ENCODE measurements around the gene IL13.

Gene IL13

DNA sequence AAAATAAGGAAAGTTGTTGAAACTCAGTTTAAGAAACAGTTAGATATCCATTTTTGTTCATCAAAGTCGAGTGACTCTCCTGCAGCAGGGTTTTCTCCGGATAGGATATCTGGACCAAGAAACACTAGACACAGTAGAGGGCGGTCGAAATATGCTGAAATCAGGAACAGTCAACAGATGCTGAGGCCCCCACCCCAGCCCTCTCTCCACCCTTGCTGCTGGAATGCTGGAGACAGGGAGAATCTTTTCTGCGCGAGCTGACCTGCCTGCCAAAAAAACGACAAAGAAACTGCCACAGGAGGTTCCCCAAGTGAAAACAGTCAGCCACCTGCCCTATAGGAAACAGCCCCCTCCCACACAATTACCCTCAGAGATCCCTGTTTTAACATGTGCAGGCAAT lies 4.3 kb upstream of the IL13 start:
- H3K27me3 ChIP-seq (ENCODE audit: control insufficient read depth in 2 of 2, insufficient read depth in 2 of 2, low read length in 2 of 2): peaks cover 14 to 24% of the 10 kb centered on the region in 2 donors
- H3K9me3 ChIP-seq (ENCODE audit: control insufficient read depth in 2 of 2, low read length in 2 of 2): no peaks in the 10 kb centered on the region
- no peaks in the 10 kb centered on the region for H3K36me3 ChIP-seq (ENCODE audit: control insufficient read depth in 2 of 2, insufficient read depth in 2 of 2, low read length in 2 of 2)
- no peak overlapping the region for H3K4me3 ChIP-seq (ENCODE audit: low read length in 2 of 2)
- peaks cover 0 to 4% of the 10 kb centered on the region in 2 donors for H3K4me1 ChIP-seq (ENCODE audit: control insufficient read depth in 2 of 2, insufficient read depth in 2 of 2, low read length in 2 of 2)
- H3K9ac ChIP-seq (ENCODE audit: low read depth in 1 of 2, low read length in 2 of 2): no peak overlapping the region
- H3K27ac ChIP-seq (ENCODE audit: low read depth in 2 of 2, low read length in 2 of 2): no peak overlapping the region

DNA sequence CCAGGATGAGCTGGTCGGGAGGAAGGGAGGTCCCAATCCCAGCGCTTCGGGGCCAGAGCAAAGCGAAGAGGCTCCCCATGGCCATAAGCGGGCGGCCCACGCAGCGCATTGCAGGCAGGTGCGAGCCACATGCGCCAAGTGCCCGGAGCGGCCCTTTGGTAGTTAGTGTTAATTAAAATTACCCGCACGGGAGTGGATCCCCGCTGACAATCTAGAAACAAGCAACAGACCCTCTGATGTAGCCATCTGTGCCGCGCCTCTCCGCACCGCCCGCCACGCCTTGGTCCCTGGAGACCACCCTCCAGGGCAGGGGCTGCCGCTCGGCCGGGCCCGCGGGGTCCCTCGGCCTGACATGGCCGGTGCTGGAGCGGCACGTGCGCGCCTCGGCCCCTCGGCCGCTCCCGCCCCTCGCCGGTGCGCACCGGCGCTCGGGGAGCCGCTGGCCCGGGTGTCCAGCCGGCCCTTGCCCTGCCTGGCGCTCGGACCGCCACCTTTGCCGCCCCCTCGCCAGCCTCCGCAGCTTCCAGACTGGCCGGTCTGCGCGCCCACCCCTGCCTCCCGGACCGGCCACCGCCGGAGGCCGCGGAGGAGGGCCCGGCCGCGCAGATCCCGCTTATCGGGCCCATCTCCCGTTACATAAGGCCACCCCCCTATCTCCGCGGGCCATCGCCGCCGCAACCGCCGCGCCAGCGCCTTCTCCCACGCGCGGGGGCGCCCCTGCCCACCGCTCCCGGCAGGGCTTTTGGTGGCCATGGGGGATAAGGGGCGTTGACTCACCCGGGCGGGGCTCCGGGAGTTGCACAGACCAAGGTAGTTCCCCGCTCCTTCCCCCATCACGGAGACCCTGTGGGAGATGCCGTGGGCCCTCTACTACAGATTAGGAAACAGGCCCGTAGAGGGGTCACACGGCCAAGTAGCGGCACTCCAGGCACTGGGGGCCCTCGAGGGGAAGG lies 1.9 kb upstream of the IL13 start:
- Histone ChIP-seq H3K27me3 (ENCODE audit: control insufficient read depth in 2 of 2, insufficient read depth in 2 of 2, low read length in 2 of 2) (peaks cover 14 to 24% of the 10 kb centered on the region in 2 donors), H3K27ac (ENCODE audit: low read depth in 2 of 2, low read length in 2 of 2) (no peak overlapping the region), H3K36me3 (ENCODE audit: control insufficient read depth in 2 of 2, insufficient read depth in 2 of 2, low read length in 2 of 2) (no peaks in the 10 kb centered on the region), H3K9ac (ENCODE audit: low read depth in 1 of 2, low read length in 2 of 2) (no peak overlapping the region), H3K9me3 (ENCODE audit: control insufficient read depth in 2 of 2, low read length in 2 of 2) (no peaks in the 10 kb centered on the region), H3K4me3 (ENCODE audit: low read length in 2 of 2) (peak overlapping the region in 1 of 2 donors; percentile 23), H3K4me1 (ENCODE audit: control insufficient read depth in 2 of 2, insufficient read depth in 2 of 2, low read length in 2 of 2) (peaks cover 0 to 4% of the 10 kb centered on the region in 2 donors)

DNA sequence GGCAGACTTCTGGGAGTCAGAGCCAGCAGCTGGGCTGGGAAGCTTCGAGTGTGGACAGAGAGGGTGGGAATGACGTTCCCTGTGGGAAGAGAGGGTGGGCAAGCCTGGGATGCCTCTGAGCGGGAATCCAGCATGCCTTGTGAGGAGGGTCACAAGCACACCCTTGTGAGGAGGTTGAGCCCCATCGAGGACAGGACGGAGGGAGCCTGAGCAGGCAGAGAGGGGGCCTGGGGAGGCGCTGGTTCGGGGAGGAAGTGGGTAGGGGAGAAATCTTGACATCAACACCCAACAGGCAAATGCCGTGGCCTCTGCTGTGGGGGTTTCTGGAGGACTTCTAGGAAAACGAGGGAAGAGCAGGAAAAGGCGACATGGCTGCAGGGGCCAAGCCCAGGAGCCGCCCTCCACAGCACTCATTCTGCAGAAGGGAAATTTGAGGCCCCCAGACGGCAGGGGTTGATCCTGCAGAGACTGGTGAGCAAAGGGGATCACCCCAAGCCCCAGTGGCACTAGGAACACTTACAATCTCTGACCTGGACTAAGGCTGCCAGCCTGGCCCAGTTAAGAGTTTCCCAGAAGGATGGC lies 1.1 kb upstream of the IL13 start:
- Histone ChIP-seq H3K4me3 (ENCODE audit: low read length in 2 of 2) (no peak overlapping the region), H3K9me3 (ENCODE audit: control insufficient read depth in 2 of 2, low read length in 2 of 2) (no peaks in the 10 kb centered on the region), H3K36me3 (ENCODE audit: control insufficient read depth in 2 of 2, insufficient read depth in 2 of 2, low read length in 2 of 2) (no peaks in the 10 kb centered on the region), H3K27me3 (ENCODE audit: control insufficient read depth in 2 of 2, insufficient read depth in 2 of 2, low read length in 2 of 2) (peaks cover 14 to 24% of the 10 kb centered on the region in 2 donors), H3K27ac (ENCODE audit: low read depth in 2 of 2, low read length in 2 of 2) (no peak overlapping the region), H3K9ac (ENCODE audit: low read depth in 1 of 2, low read length in 2 of 2) (no peak overlapping the region), H3K4me1 (ENCODE audit: control insufficient read depth in 2 of 2, insufficient read depth in 2 of 2, low read length in 2 of 2) (peaks cover 0 to 4% of the 10 kb centered on the region in 2 donors)

DNA sequence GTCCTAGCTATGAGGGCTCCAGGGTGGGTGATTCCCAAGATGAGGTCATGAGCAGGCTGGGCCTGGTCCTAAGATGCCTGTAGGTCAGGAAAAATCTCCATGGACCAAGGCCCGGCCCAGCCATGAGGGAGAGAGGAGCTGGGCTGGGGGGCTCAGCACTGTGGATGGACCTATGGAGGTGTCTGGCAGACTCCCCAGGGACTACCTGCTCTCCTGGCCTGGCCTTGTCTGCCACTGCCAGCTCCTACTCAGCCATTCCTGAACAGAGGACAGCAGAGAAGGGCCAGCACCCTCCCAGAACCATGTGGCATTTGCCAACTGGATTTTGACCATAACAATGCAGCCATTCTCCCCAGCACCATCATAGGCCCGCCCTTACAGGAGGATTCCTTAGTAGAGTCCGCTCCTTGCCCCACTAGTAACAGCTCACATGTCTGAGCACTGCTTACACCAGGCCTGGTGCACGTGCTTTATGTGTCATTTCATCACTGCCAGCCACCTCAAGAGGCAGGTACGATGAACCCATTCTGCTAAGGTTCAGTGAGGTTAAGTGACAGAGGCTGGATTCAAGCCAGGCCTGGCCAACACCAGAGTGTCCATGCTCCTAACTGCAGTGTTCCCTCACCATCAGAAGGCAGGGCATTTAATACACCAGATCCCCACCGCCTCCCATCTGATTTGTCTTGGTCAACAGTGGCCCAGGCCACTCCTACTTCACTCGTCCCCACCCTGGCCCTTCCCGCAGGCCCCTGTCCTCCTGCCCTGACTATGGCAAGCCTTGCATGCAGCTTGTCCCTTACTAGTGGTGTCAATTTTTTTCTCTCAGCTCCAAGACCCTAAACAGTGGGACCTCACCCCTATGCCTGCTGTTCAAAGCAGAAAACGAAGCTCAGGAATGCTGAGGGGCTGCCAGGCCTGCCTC lies 669 bp downstream of the IL13 start:
- Histone ChIP-seq H3K4me3 (ENCODE audit: low read length in 2 of 2) (no peak overlapping the region), H3K27ac (ENCODE audit: low read depth in 2 of 2, low read length in 2 of 2) (no peak overlapping the region), H3K9ac (ENCODE audit: low read depth in 1 of 2, low read length in 2 of 2) (no peak overlapping the region), H3K36me3 (ENCODE audit: control insufficient read depth in 2 of 2, insufficient read depth in 2 of 2, low read length in 2 of 2) (no peaks in the 10 kb centered on the region), H3K9me3 (ENCODE audit: control insufficient read depth in 2 of 2, low read length in 2 of 2) (no peaks in the 10 kb centered on the region), H3K27me3 (ENCODE audit: control insufficient read depth in 2 of 2, insufficient read depth in 2 of 2, low read length in 2 of 2) (peaks cover 11 to 20% of the 10 kb centered on the region in 2 donors), H3K4me1 (ENCODE audit: control insufficient read depth in 2 of 2, insufficient read depth in 2 of 2, low read length in 2 of 2) (peaks cover 0 to 4% of the 10 kb centered on the region in 2 donors)

DNA sequence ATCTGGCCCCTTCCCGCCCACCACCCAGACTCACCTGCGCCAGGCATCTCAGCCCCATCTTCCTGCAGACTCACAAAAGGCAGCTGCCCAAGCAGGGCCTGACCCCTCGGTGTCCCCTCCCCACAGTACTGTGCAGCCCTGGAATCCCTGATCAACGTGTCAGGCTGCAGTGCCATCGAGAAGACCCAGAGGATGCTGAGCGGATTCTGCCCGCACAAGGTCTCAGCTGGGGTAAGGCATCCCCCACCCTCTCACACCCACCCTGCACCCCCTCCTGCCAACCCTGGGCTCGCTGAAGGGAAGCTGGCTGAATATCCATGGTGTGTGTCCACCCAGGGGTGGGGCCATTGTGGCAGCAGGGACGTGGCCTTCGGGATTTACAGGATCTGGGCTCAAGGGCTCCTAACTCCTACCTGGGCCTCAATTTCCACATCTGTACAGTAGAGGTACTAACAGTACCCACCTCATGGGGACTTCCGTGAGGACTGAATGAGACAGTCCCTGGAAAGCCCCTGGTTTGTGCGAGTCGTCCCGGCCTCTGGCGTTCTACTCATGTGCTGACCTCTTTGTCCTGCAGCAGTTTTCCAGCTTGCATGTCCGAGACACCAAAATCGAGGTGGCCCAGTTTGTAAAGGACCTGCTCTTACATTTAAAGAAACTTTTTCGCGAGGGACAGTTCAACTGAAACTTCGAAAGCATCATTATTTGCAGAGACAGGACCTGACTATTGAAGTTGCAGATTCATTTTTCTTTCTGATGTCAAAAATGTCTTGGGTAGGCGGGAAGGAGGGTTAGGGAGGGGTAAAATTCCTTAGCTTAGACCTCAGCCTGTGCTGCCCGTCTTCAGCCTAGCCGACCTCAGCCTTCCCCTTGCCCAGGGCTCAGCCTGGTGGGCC lies 1.9 kb downstream of the IL13 start:
- peaks cover 0 to 9% of the 10 kb centered on the region in 2 donors for H3K4me1 ChIP-seq (ENCODE audit: control insufficient read depth in 2 of 2, insufficient read depth in 2 of 2, low read length in 2 of 2)
- H3K36me3 ChIP-seq (ENCODE audit: control insufficient read depth in 2 of 2, insufficient read depth in 2 of 2, low read length in 2 of 2): no peaks in the 10 kb centered on the region
- H3K4me3 ChIP-seq (ENCODE audit: low read length in 2 of 2): no peak overlapping the region
- H3K9me3 ChIP-seq (ENCODE audit: control insufficient read depth in 2 of 2, low read length in 2 of 2): no peaks in the 10 kb centered on the region
- H3K27ac ChIP-seq (ENCODE audit: low read depth in 2 of 2, low read length in 2 of 2): no peak overlapping the region
- H3K9ac ChIP-seq (ENCODE audit: low read depth in 1 of 2, low read length in 2 of 2): no peak overlapping the region
- peaks cover 4 to 15% of the 10 kb centered on the region in 2 donors for H3K27me3 ChIP-seq (ENCODE audit: control insufficient read depth in 2 of 2, insufficient read depth in 2 of 2, low read length in 2 of 2)

DNA sequence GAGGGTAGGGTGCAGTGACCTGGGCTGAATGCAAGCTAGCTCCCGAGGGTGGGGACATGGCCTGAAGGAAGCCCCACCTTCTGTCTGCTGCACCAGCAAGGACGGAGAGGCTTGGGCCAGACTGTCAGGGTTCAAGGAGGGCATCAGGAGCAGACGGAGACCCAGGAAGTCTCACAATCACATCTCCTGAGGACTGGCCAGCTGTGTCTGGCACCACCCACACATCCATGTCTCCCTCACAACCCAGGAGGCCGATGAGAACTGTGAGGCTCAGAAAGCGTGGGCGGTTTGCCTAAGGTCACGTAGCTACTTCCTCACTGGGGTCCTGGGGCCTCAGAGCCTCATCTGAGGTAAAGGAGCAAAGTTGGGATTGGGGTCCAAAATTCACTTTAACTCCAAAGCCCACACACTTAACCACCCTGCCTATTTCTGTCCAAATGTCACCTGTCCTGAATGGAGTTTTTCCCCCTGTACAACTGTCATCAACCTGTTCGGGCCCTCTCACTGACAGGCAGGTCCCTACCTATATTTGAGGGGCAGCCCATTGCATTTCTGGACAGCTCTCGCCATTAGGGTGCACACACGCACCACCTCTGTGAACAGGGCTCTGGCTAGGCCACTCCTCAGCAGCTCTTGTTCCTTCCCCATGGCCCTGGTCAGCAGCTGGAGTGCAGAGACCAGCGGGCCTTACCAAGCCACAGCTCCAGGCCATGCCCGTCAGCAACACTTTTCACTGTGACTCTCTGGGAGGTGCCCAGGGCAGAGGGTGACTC lies 3.4 kb downstream of the IL13 start:
- H3K9ac ChIP-seq (ENCODE audit: low read depth in 1 of 2, low read length in 2 of 2): no peak overlapping the region

DNA sequence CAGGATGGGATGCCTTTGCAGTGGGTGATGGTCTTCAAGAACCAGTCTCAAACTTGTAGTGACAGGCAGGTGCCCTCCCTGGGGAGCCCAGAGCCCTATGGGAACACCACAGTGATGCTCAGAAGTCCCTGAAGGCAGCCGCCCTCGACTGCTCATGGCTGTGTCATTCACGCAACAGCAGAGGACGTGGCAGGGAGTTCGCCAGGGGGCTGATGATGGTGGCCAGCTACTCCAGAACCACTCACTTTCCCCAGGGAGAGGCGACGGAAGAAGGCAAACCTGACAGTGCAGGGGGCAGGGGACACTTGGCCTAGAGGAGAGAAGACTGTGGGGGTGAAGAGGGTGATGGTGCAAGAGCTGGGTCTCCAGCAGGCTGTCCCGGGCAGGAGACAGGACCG lies 4.0 kb downstream of the IL13 start:
- H3K4me3 ChIP-seq (ENCODE audit: low read length in 2 of 2): no peak overlapping the region
- no peak overlapping the region for H3K9ac ChIP-seq (ENCODE audit: low read depth in 1 of 2, low read length in 2 of 2)
- no peak overlapping the region for H3K27ac ChIP-seq (ENCODE audit: low read depth in 2 of 2, low read length in 2 of 2)
- no peaks in the 10 kb centered on the region for H3K9me3 ChIP-seq (ENCODE audit: control insufficient read depth in 2 of 2, low read length in 2 of 2)
- H3K27me3 ChIP-seq (ENCODE audit: control insufficient read depth in 2 of 2, insufficient read depth in 2 of 2, low read length in 2 of 2): peaks cover 0 to under 1% of the 10 kb centered on the region in 2 donors
- H3K4me1 ChIP-seq (ENCODE audit: control insufficient read depth in 2 of 2, insufficient read depth in 2 of 2, low read length in 2 of 2): peaks cover 0 to 5% of the 10 kb centered on the region in 2 donors
- no peaks in the 10 kb centered on the region for H3K36me3 ChIP-seq (ENCODE audit: control insufficient read depth in 2 of 2, insufficient read depth in 2 of 2, low read length in 2 of 2)

More for the DNA sequence above, 3.4 kb downstream of the IL13 start:
- Histone ChIP-seq H3K27me3 (ENCODE audit: control insufficient read depth in 2 of 2, insufficient read depth in 2 of 2, low read length in 2 of 2) (peaks cover 0 to 6% of the 10 kb centered on the region in 2 donors), H3K4me1 (ENCODE audit: control insufficient read depth in 2 of 2, insufficient read depth in 2 of 2, low read length in 2 of 2) (peaks cover 0 to 5% of the 10 kb centered on the region in 2 donors), H3K9me3 (ENCODE audit: control insufficient read depth in 2 of 2, low read length in 2 of 2) (no peaks in the 10 kb centered on the region), H3K27ac (ENCODE audit: low read depth in 2 of 2, low read length in 2 of 2) (no peak overlapping the region), H3K36me3 (ENCODE audit: control insufficient read depth in 2 of 2, insufficient read depth in 2 of 2, low read length in 2 of 2) (no peaks in the 10 kb centered on the region), H3K4me3 (ENCODE audit: low read length in 2 of 2) (no peak overlapping the region)

DNA sequence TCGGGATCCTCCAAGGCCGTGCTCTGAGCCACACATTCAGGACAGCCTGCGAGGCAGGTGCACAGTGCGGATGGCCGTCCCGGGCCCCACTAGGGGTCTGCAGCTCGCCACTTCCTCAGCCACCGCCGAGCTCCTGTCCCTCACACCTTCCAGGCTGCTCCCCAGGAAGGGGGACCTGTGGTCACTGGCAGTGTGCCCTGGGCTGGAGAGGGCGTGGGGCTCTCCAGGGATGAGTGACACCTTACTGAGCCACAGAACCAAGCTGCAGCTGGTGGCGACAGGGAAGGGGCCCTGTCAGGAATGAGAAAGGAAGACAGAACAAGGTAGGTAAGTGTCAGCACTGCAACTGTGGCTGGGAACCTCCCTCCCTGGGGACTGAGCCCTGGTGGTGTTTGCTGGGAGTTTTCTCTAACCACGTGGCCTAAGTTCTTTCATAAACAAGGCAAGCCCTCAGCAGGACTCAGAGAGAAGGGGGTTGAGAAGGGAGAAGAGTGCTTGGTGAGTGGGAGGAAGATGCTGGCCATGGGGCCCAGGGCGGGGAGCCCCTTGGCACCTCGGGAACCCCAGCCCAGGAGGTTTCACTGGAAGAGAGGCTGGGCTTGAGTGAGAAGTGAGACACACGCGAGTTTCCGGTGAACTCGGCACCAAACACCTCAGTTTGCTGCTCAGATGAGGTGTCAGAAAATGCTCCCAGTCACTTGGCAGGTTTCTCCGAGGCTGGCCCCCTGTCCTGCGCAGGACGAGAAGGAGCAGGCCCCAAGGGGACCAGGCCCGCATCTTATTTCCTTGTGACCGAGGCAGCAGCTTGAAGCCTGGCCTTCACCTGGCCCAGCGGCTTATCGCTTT lies 5.2 kb downstream of the IL13 start:
- Histone ChIP-seq H3K4me1 (ENCODE audit: control insufficient read depth in 2 of 2, insufficient read depth in 2 of 2, low read length in 2 of 2) (peaks cover 0 to 5% of the 10 kb centered on the region in 2 donors), H3K27ac (ENCODE audit: low read depth in 2 of 2, low read length in 2 of 2) (no peak overlapping the region), H3K9ac (ENCODE audit: low read depth in 1 of 2, low read length in 2 of 2) (no peak overlapping the region), H3K4me3 (ENCODE audit: low read length in 2 of 2) (no peak overlapping the region), H3K36me3 (ENCODE audit: control insufficient read depth in 2 of 2, insufficient read depth in 2 of 2, low read length in 2 of 2) (no peaks in the 10 kb centered on the region), H3K27me3 (ENCODE audit: control insufficient read depth in 2 of 2, insufficient read depth in 2 of 2, low read length in 2 of 2) (no peaks in the 10 kb centered on the region), H3K9me3 (ENCODE audit: control insufficient read depth in 2 of 2, low read length in 2 of 2) (no peaks in the 10 kb centered on the region)
